Lower lobe of right lung (tissue), 2 donors: ENCODE data around the gene MCM8. TPM values are rescaled to one million over a fixed set of nuclear protein-coding genes. Genes with fewer than 3 reads are reported as not detected.
A peak's percentile ranks its signal among the peaks of the same experiment; 100 is the strongest.

Source experiments
- ATAC-seq, 2 donors: fragments of 200-7000 bp; cut with Tn5 transposase; one replicate each; pipeline ENCODE4 v1.9.1; 2020 to 2022; ENCODE audit warnings: mild to moderate bottlenecking in 2 of 2, moderate library complexity in 2 of 2
- DNase-seq: peaks from one replicate; pipeline ENCODE4 v3.0.0-alpha.2; 2020
- H3K27ac ChIP-seq: fragments of 200-600 bp; one replicate; pipeline ENCODE4 v1.8.0; 2022
- H3K27me3 ChIP-seq: fragments of 200-600 bp; one replicate; pipeline ENCODE4 v1.8.0; 2022; ENCODE audit warnings: low read depth
- H3K36me3 ChIP-seq: fragments of 200-600 bp; one replicate; pipeline ENCODE4 v1.8.0; 2022; ENCODE audit warnings: mild to moderate bottlenecking
- H3K4me1 ChIP-seq: fragments of 200-600 bp; one replicate; pipeline ENCODE4 v1.8.0; 2022
- H3K4me3 ChIP-seq: fragments of 200-600 bp; one replicate; pipeline ENCODE4 v1.8.0; 2022; ENCODE audit warnings: mild to moderate bottlenecking
- H3K9me3 ChIP-seq: fragments of 200-600 bp; one replicate; pipeline ENCODE4 v1.8.0; 2022
- intact Hi-C: fragments of 100-400 bp; cut with DNase I; formaldehyde crosslinking; loops from one replicate; pipeline ENCODE4 v1.11.0; 2022
- total RNA-seq: library from RNA; stranded (reverse); fragmentation: NEBNext Ultra II Directional; extraction: Animal tissue kit (Norgen Biotek cat#: 25700); gene quantifications from one replicate; pipeline ENCODE4 v1.2.1, GENCODE V29; 2021
- TF ChIP-seq, protein P1 (sequence below): fragments of 200-600 bp; IDR thresholded peaks from one replicate; pipeline ENCODE4 v1.8.0; 2022; ENCODE audit warnings: antibody characterized with exemption, mild to moderate bottlenecking
- donor health status: DM: no; HTN: yes; CAD: no; lungs with severe emphysema.

MCM8 gene
- total RNA-seq, 1 donor from 2014 or later = 6.0 TPM

DNA sequence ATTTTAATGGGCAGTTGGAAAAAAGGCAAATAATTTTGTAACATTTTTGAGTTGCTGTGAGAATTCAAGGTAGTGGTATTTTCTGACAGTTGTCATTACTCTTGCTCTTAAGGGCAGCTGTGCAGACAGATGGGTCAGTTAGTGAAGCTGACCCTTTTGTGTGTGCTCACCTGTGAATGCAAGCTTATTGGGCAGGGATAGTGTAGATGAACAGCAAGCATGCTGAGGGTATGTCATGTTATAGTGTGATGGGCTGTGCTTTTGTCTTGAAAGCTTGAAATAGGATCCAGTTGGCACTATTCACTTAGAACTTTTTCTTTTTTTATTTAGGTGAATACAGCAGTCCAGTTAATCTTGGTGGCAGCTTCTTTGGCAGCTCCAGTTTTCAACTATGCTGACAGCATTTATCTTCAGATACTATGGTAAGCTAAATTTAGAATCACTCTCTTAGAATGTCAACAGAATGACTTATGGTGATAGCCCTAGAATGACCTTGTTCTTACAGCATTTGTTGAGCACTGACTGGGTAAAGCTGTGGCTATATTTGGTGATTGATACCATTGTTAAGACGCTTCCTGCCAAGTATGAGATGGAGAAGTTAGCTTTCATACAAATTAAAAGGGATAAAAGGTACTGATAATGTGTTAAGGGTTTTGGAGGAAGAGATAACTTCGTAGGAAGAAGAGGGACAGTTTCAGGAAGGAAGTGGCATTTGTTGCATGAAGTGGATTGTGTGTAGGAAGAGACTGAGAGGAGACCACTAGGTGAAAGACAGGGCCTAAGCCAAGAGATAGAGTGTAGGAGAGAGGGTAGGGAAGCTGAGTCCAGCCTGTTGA lies 83.9 kb downstream of the MCM8 start:
- peaks cover 76% of the 10 kb centered on the region for H3K36me3 ChIP-seq
- intact Hi-C loops = no loop called here
- ATAC-seq = peak in 1 of 2 donors; percentile 43
- TF ChIP-seq, protein P1, sequence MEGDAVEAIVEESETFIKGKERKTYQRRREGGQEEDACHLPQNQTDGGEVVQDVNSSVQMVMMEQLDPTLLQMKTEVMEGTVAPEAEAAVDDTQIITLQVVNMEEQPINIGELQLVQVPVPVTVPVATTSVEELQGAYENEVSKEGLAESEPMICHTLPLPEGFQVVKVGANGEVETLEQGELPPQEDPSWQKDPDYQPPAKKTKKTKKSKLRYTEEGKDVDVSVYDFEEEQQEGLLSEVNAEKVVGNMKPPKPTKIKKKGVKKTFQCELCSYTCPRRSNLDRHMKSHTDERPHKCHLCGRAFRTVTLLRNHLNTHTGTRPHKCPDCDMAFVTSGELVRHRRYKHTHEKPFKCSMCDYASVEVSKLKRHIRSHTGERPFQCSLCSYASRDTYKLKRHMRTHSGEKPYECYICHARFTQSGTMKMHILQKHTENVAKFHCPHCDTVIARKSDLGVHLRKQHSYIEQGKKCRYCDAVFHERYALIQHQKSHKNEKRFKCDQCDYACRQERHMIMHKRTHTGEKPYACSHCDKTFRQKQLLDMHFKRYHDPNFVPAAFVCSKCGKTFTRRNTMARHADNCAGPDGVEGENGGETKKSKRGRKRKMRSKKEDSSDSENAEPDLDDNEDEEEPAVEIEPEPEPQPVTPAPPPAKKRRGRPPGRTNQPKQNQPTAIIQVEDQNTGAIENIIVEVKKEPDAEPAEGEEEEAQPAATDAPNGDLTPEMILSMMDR = no peak
- H3K4me3 ChIP-seq = no peak overlapping the region
- H3K27ac ChIP-seq = no peak overlapping the region
- DNase-seq = no peak
- H3K9me3 ChIP-seq = no peaks in the 10 kb centered on the region
- peaks cover 15% of the 10 kb centered on the region for H3K4me1 ChIP-seq
- H3K27me3 ChIP-seq = no peaks in the 10 kb centered on the region

DNA sequence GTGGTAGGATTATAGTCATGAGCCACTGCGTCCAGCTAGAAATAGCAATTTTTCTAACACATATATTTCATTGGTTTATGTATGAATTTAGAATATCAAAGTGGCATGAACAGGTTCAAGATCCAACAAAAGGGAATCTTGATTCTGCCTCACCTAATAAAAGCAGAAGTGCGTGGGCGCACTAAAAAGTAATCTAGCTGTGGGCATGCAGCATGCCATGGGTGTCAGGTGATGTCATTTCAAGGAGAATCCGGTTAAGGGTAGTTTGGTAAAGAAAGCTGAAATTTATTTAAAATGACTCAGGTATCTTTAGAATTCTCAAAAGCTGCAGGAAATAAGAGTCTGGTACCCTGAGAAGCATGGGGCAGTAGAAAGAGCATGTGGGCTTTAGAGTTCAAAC lies 85.8 kb downstream of the MCM8 start:
- DNase-seq (no peak), ATAC-seq (no peak)
- Histone ChIP-seq H3K9me3 (no peaks in the 10 kb centered on the region), H3K4me3 (no peak overlapping the region), H3K4me1 (peaks cover 14% of the 10 kb centered on the region), H3K27ac (no peak overlapping the region), H3K27me3 (no peaks in the 10 kb centered on the region), H3K36me3 (peaks cover 94% of the 10 kb centered on the region)
- TF ChIP-seq, protein P1 = no peak
- intact Hi-C loops = no loop called here

GRCh38 chr20:6037082-6037481 lies 86.6 kb downstream of the MCM8 start:
- no peaks in the 10 kb centered on the region for H3K27me3 ChIP-seq
- ATAC-seq (no peak), DNase-seq (no peak)
- no peak overlapping the region for H3K27ac ChIP-seq
- no peaks in the 10 kb centered on the region for H3K9me3 ChIP-seq
- intact Hi-C loops = no loop called here
- TF ChIP-seq, protein P1 = no peak
- H3K4me3 ChIP-seq = no peak overlapping the region
- H3K36me3 ChIP-seq = peaks cover 100% of the 10 kb centered on the region
- H3K4me1 ChIP-seq = peaks cover 14% of the 10 kb centered on the region

DNA sequence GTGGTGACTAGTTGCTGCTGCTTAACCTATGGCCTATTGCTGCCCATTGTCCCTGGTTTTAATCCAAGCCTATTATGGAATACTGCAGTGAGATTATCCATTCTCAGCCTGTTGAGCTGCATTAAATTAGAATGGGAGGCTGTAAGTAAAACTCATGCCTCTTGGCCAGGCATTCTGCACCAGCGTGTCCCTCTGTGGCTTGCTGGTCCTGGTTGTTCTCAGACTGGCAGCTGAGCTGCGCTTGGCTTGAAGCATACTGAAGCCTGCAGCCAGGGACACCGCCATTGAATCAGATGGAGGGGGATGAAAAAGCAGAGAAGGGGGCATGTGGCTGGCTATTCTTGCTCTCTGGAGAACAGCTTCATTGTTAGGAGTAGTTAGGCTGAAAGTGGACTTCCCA lies 87.8 kb downstream of the MCM8 start:
- no peak overlapping the region for H3K4me3 ChIP-seq
- H3K36me3 ChIP-seq = peaks cover 92% of the 10 kb centered on the region
- H3K27me3 ChIP-seq = no peaks in the 10 kb centered on the region
- no peak for ATAC-seq
- intact Hi-C loops = no loop called here
- TF ChIP-seq, protein P1 = no peak
- DNase-seq = no peak
- H3K27ac ChIP-seq = no peak overlapping the region
- peaks cover 14% of the 10 kb centered on the region for H3K4me1 ChIP-seq
- H3K9me3 ChIP-seq = no peaks in the 10 kb centered on the region

DNA sequence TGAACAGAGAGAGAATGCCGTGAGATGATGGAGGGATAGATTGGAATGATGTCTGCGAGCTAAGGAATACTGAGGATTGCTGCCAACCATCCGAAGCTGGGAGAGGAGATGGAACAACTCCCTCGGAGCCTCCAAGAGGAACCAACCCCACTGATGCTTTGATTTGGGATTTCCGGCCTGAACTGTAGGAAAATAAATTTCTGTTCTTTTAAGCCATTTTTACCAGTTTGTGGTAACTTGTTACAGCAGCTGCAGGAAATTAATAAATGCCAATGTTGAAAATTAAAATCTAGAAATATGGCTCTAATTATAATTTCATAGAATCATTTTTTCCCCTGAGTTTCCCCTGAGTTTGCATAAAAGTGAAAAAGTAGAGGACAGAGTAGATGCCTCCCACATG lies 89.3 kb downstream of the MCM8 start:
- DNase-seq (no peak), ATAC-seq (no peak)
- Histone ChIP-seq H3K9me3 (no peaks in the 10 kb centered on the region), H3K4me1 (peaks cover 1% of the 10 kb centered on the region), H3K27me3 (no peaks in the 10 kb centered on the region), H3K27ac (no peak overlapping the region), H3K4me3 (no peak overlapping the region), H3K36me3 (peaks cover 82% of the 10 kb centered on the region)
- TF ChIP-seq, protein P1 = no peak
- intact Hi-C loops = no loop called here
